HL-60 (cell line): ENCODE measurements around the gene ZG16B.

ENCODE experiments used
- CTCF ChIP-seq: IDR thresholded peaks from one replicate; pipeline ENCODE4 v1.5.1; 2011; ENCODE audit warnings: low read length, control low read depth, inconsistent platforms; ENCODE audit not compliant: insufficient read depth
- GABPA ChIP-seq: IDR thresholded peaks from 2 replicates; pipeline ENCODE4 v1.6.1; 2012; ENCODE audit warnings: low read depth
- POLR2AphosphoS5 ChIP-seq: IDR thresholded peaks from 2 replicates; pipeline ENCODE4 v1.6.1; 2012; ENCODE audit warnings: low read depth
- SPI1 ChIP-seq: IDR thresholded peaks from 2 replicates; pipeline ENCODE4 v1.6.1; 2012; ENCODE audit warnings: low read depth, mild to moderate bottlenecking, borderline replicate concordance

- no peak for TF ChIP-seq CTCF
- TF ChIP-seq SPI1, result no peak
- no peak for TF ChIP-seq GABPA
- TF ChIP-seq POLR2AphosphoS5, result no peak
Observed at GRCh38 chr16:2839650-2840450, 9.7 kb downstream of the ZG16B start.
